Measurements from ENCODE around the gene MOG. TPM values are rescaled to one million over a fixed set of nuclear protein-coding genes. Genes with fewer than 3 reads are reported as not detected.
"Not testable (repeated sequence)": the region's sequence is repeated elsewhere in the genome, so short reads cannot be mapped to it uniquely, and the experiment has no call there.

MOG gene
- total RNA-seq, 1 donor from 2014 or later, result not detected

DNA sequence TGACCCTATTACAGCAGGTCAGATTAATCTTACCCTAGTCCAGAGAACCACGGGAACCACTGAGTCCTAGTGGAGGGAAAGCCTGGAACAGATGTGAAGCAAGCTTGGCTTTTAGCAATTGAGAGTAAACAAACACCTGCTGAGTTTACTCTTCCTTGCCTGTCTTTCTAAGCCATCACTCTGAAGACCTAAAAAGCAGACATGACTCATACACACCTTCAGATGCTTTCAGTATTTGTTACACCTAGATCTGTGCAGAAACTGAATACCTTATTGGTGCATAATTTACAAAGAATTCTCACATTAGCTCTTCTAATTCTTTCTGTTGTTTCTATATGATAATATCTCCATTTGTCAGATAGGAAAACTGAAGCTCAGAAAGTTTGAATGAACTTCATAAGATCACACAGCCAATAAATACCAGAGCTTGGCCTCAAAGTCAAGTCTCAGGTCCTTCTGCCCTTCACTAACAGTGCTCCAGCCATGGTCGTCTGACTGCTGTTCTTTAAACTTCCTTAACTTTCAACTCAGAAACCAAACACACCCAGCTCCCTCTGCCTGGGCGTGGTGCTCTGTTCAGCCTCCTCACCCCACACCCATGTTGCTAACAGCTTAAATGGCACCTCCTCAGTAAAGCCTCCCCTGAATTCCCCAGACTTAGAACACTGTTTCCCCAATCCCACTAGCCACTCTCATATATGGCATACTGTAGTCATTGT lies 15.3 kb upstream of the MOG start:
- DNase-seq, result no peak

- DNase-seq, result no peak
Observed at GRCh38 chr6:29647927-29648642, 8.8 kb upstream of the MOG start.

DNA sequence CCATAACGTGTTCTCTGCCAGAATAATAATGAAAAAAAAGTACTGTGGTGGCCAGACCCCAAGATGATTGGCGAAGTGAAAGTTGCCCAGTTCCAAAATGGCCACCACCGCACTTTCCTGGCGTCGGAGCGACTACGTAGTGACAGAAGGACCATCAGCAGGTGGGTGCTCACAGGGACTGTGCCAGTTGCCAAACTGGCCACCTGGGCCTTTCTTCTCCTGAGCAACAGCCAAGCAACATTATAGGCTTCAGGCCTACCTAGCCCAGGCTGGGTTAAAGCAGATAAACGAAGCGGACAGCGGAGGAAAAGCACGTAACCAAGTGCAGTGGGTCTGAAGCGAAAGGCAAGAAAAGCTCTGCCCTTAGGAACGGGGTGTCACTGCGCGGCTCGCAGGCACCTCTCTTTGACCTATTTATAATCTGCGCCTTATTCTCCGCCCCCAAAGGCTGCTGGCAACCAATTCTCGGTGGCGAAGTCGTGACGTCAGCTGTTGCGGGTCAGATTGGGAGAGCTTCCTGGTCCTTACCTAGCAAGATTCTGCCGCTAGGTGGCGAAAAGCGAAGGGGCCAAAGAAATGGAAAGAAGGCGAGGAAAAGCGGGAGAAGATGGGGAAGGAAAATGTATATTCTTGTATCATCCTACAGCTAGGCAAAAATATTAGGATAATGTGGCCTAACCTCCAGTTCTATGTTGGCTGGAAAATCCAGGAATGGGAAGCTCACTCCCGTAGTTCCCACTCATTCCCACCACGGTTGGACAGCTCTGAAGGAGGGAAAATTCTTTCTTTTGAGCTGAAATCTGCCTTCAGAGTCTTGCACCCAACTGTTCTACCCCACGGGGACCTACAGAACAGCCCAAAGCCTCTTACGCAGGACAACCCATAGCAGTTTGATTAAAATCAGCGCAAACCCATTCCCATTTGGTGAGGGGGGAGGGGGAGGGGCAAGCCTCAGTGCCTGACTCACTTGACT lies 6.9 kb upstream of the MOG start:
- peak; percentile 98 for DNase-seq

DNA sequence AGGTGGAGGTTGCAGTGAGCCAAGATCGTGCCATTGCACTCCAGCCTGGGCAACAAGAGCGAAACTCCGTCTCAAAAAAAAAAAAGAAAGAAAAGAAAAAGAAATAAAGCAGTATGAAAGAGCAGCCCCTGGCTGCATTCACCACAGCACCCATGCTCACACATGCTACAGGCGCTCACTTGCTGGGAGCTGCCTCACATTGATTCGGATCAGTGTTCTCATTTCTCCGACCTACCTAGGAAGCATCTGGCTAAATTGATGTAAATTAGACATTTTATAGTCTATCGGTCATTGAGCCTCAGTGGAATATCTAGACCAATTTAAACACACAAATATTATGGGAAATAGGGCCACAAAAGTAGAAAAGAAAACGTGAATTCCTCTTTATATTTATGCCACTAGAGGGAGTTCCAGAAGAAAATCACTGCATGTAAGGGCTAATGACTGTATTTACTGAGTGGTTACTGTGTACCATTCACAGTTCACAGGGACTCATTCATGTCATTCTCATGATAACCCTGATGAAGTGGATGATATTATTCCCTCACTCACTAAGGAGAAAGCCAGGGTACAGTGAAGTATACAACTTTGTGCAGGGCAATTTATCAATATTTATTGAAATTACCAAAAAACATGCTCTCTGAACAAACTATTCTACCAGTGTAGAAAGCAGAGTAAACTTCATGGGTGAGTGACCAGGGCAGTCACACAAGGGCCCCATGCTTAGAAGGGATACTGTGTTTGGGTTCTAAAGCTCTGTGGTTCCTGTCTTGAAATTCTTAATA lies 5.3 kb upstream of the MOG start:
- DNase-seq, result no peak

- DNase-seq, result no peak
Observed at GRCh38 chr6:29652198-29652584, 4.7 kb upstream of the MOG start.

DNA sequence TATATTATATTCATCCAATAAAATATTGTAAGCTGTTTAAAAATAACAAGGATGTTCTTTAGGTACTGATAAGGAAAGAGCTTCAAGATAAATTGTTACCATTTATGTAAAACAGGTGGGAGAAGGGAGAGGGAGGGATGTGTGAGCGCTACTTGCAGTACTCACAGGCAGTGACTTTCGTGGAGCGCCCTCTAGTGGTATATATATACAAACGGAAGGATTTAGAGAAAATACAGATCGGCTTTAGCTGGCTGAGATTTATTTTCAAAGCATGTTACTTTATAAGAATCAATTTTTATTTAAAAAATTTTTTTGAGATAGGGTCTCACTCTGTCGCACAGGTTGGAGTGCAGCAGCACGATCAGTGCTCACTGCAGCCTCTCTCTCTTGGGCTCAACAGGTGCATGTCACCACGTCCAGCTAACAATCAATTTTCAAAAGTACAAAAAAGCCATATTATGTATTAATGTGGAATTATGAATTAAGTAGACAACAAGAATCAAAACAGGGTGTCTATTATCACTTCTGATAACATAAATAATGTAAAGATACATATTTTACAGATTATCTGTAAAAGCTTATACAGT lies 3.3 kb upstream of the MOG start:
- DNase-seq, result peak; percentile 6

DNA sequence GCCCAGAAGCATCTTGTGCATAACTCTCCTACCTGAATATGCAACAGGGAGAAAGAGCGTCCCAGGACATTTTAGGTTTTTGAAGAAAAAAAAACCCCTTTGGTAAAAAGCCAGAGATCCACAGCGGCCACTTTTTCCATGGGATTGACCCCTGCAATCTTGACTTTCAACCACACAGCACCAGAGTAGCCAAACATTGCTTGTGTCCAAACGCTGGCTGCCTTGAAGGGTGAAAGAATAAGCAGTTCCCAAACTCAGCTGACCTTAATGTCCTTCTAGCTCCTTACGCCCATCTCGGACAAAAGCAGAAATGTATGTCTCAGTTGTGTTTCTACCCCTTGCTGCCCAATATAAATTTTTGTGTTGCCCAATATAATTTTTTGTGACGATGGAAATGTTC lies 1.2 kb upstream of the MOG start:
- no peak for DNase-seq

DNA sequence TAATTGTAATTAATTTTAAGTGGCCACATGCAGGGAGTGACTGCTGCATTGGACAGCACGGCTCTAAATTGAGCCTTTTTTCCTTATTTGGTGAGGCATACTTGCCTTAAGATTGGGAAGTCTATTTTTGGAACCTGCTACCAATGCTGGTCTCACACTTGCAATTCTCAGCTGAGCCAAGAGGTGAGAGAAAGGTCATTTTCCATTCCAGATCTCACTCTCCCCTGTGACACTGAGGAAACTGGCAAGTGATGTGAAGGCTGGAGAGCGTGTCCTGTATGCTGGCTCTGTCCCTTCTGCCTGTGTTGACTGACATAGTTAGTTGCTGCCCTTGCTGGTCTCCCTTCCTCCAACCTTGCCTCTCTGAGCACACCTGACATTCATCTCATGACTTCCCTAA lies 735 bp upstream of the MOG start:
- no peak for DNase-seq

DNA sequence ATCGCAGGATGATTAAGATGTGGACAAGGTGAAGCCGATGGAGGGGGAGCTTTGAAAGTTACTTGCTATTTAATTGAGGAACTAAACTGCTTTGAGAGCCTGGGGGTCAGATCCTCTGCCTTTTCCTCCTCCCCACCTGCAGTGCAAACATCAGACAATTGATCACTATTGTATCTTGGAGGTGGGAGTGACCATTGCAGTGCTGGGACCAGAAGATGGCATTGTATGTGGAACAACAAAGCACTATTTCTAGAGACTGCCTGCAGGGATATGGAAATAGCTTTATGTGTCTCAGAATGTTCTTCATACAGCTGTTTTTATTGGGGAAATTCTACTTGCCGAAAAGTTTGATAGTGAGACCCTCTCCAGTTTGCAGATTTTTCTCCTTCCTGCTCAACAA lies 4.2 kb downstream of the MOG start:
- no peak for DNase-seq

DNA sequence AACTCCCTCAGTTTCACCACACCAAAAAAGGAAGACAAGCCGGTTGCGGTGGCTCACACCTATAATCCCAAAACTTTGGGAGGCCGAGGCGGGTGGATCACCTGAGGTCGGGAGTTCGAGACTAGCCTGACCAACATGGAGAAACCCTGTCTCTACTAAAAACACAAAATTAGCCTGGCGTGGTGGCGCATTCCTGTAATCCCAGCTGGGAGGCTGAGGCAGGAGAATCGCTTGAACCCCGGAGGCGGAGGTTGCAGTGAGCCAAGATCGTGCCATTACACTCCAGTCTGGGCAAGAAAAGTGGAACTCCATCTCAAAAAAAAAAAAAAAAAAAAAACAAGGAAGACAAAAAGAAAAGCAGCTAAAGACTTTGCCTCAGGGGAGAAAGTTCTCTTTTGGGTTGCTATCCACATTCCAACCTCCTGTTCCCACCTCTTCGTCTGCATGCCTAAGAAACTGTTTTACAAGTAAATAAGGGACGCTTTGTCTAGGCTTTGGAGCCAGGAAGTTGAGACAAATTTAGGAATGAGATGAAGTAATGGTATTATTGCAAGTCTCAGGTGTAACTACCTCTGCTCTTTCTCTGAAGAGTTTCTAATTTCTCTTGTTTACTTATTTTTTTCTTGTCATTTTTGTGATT lies 4.7 kb downstream of the MOG start:
- DNase-seq, result not testable (repeated sequence)

DNA sequence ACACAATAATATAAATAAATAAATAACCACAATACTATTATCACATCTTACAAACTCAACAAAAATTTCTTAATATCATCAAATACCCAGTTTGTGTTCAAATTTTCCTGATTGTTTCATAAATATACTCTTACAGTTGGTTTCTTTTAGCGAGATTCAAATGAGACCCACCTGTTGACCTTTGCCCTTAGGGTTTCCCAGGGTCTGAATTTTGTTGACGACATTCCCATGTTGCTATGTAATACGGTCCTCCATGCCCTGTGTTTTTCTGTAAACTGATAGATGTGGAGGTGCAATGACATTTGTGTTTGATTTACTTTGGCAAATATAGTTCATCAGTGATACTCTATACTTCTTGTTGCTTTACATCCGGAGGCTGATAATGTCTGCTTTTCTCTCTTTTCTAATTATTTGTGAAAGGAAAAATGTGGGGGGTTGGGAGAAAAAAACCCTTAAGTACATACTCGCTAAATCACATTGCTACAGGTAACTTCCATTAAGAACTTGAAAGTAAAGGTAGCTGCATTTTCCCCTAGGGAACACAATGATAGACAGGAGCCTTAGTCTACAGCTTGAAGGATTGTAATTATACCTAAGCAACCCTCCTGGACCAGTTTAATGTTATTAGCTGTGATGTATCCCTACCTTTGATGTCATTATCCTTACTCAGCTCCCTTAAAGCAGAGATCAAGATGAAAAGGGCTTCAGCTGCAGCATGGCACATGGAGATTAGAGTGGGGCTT lies 6.6 kb downstream of the MOG start:
- DNase-seq, result no peak

GRCh38 chr6:29665942-29666825 lies 9.3 kb downstream of the MOG start:
- DNase-seq, result no peak

DNA sequence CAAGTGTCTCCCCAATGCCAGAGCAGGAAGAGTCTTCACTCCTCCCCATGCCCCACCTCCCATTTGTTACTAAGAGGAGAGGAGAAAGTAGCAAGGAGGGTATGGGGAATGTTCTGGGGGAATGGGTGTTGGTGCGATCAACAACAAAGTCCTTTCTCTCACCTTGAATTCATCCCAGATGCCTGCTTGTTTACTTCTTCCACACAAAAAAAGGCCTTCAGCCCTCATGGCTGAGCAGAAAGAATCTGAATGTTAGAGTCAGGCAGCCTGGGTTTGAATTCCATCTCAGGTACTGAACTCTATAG lies 9.9 kb downstream of the MOG start:
- no peak for DNase-seq

DNA sequence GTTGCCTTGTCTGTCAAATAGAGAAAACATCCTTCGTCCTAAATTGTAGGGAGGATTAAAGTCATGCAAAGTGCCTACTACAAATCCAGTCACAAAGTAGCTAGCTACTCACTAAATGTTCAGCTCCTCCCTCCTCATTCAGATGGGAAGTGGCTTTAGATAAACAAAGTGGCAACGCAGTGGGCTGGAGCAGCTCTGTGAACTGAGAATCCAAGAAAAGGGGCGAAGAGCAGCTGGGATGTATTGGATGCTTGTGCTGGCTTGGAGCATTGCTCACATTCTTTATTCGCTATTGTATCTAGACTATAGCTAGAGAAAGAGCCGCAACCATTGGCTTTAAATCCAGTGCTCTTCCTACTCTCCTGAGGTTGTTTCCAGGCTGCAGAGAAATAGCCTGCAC lies 10.3 kb downstream of the MOG start:
- DNase-seq, result no peak

- no peak for DNase-seq
Observed at GRCh38 chr6:29671026-29671425, 14.1 kb downstream of the MOG start.

DNA sequence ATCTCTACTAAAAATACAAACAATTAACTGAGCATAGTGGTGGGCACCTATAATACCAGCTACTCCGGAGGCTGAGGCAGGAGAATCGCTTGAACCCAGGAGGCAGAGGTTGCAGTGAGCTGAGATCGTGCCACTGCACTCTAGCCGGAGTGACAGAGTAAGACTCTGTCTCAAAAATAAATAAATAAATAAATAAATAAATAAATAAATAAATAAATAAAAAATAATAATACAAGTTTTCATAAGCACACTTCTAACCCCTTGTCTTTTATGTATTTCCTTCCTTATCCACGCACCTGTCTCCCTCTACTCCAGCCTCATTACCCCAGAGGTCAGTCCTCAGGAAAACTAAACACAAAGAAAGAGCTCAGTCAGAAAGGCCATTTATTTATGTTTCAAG lies 15.2 kb downstream of the MOG start:
- DNase-seq, result not testable (repeated sequence)

DNA sequence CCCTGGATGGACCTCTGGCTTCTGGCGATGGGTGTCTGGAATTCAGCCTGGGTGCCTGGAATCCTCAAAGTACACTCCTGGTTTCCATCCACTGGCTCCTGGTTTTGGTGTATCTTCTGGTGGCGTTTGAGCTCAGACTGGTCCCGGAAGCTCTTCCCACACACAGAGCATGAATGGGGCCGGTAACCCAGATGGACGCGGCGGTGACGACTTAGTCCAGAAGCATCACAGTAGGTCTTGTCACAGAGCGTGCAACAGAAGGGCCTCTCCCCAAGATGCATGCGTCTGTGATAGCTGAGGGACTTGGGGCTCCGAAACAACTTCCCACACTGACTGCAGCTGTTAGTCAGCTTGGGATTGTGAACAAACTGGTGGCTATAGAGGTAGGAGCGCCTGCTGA lies 16.3 kb downstream of the MOG start:
- no peak for DNase-seq

DNA sequence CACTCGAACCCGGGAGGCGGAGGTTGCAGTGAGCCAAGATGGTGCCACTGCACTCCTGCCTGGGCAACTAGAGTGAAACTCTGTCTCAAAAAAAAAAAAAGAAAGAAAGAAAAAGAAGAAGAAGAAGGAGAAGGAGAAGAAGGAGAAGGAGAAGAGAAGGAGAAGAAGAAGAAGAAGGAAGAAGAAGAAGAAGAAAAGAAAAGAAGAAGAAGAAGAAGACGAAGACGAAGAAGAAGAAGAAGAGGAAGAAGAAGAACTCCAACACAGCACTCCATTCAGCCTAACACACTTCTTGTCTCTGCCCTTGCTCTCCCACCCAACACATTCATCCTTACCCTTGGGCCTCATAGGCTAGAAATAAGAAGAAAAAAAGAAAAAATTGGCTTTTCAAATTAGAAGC lies 17.1 kb downstream of the MOG start:
- DNase-seq, result no peak

DNA sequence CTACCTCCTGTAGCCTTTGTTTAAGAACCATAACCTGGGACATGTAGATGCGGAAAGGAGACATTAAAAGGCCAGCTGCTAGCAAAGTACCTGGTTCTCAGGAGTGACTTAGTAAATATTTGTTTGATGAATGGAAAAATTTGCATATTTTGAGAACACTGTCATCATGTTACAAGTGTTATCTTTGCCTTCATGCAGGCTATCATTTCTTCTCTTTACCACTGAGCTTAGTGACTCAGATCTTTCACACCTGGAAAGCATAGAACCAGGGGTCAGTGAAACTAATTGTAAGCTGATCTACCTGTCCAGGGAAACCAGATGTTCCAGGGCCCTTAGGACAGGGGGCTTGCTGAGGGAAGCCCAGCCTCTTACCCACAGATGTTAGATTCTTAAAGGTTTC lies 18.7 kb downstream of the MOG start:
- DNase-seq, result no peak
